ENCODE data around the gene SGMS1.
"Not testable (repeated sequence)": the region's sequence is repeated elsewhere in the genome, so short reads cannot be mapped to it uniquely, and the experiment has no call there.

DNA sequence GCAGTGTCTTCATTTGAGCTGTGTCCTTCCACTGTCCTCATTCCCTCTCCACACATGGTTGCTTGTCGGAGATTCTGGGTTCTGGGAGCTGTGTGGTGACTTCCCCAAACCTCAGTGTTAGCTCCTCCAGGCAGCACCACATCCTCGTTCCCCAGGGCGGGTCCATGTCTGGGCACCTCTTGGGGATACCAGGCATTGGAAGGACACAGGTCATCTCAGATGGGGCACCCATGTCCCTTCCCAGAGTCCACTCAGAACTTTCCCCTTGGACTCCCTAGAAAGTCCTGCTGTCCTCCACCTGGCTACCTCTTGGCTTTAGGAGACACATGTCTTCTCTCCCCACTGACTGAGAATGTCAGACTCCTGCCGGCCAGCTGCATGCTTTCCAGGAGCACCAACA, 37.8 kb upstream of the SGMS1 start:
- TF ChIP-seq, protein P1, sequence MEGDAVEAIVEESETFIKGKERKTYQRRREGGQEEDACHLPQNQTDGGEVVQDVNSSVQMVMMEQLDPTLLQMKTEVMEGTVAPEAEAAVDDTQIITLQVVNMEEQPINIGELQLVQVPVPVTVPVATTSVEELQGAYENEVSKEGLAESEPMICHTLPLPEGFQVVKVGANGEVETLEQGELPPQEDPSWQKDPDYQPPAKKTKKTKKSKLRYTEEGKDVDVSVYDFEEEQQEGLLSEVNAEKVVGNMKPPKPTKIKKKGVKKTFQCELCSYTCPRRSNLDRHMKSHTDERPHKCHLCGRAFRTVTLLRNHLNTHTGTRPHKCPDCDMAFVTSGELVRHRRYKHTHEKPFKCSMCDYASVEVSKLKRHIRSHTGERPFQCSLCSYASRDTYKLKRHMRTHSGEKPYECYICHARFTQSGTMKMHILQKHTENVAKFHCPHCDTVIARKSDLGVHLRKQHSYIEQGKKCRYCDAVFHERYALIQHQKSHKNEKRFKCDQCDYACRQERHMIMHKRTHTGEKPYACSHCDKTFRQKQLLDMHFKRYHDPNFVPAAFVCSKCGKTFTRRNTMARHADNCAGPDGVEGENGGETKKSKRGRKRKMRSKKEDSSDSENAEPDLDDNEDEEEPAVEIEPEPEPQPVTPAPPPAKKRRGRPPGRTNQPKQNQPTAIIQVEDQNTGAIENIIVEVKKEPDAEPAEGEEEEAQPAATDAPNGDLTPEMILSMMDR (IDR thresholded peaks at IDR 0.05) = not testable (repeated sequence)
- not testable (repeated sequence) for TF ChIP-seq ZFX (IDR thresholded peaks at IDR 0.05; ENCODE audit: borderline replicate concordance)
